Omental fat pad (tissue), 4 donors: Measurements from ENCODE around the gene ERN2. TPM values are rescaled to one million over a fixed set of nuclear protein-coding genes. Genes with fewer than 3 reads are reported as not detected.

ENCODE experiments used
- ATAC-seq: fragments of 150-250 bp; one replicate; pipeline ENCODE4 v1.9.1; 2016; ENCODE audit warnings: mild to moderate bottlenecking, moderate library complexity; ENCODE audit not compliant: low FRiP score
- DNase-seq: peaks from one replicate; pipeline ENCODE4 v3.0.0-alpha.2; 2019; ENCODE audit warnings: low spot score
- CTCF ChIP-seq, 3 donors: fragments of 450-650 bp; IDR thresholded peaks; one replicate each; pipeline ENCODE4 v1.5.1; 2016 to 2017; ENCODE audit warnings: antibody characterized with exemption in 3 of 3, mild to moderate bottlenecking in 3 of 3, moderate library complexity in 2 of 3
- total RNA-seq, 4 donors: library from RNA; depleted of rRNA; stranded (reverse); fragments of >200 nt; gene quantifications; one replicate each; pipeline ENCODE4 v1.1.0, GENCODE V29; 2016

Gene ERN2
- total RNA-seq, 4 donors from 2014 or later: not detected

- ATAC-seq (no peak), DNase-seq (no peak)
- TF ChIP-seq CTCF (IDR thresholded peaks at IDR 0.05): no peak
These were observed 18.8 kb downstream of the ERN2 start for GRCh38 chr16:23694265-23694643.

- ATAC-seq: no peak
- TF ChIP-seq CTCF (IDR thresholded peaks at IDR 0.05): no peak
- DNase-seq: no peak
These were observed 20.7 kb downstream of the ERN2 start for GRCh38 chr16:23692190-23692837.

- TF ChIP-seq CTCF (IDR thresholded peaks at IDR 0.05): no peak
- DNase-seq (no peak), ATAC-seq (no peak)
These were observed 21.4 kb downstream of the ERN2 start for GRCh38 chr16:23691483-23692189.

- no peak for TF ChIP-seq CTCF (IDR thresholded peaks at IDR 0.05)
- ATAC-seq: no peak
- DNase-seq: no peak
These were observed 22.1 kb downstream of the ERN2 start for GRCh38 chr16:23690771-23691482.

- ATAC-seq (no peak), DNase-seq (no peak)
- no peak for TF ChIP-seq CTCF (IDR thresholded peaks at IDR 0.05)
These were observed 23.4 kb downstream of the ERN2 start for GRCh38 chr16:23689442-23690187.

- ATAC-seq (no peak), DNase-seq (no peak)
- no peak for TF ChIP-seq CTCF (IDR thresholded peaks at IDR 0.05)
These were observed 25.8 kb downstream of the ERN2 start for GRCh38 chr16:23687034-23687808.
